HT-29 (cell line): ENCODE results near the gene RASGRP1. TPM values are rescaled to one million over a fixed set of nuclear protein-coding genes. Genes with fewer than 3 reads are reported as not detected.
A peak's percentile ranks its signal among the peaks of the same experiment; 100 is the strongest.

Experiments
- DNase-seq: peaks from one replicate; pipeline ENCODE4 v3.0.0-alpha.2; 2015; ENCODE audit warnings: low spot score
- total RNA-seq: library from RNA; depleted of rRNA; stranded (reverse); fragments of >200 nt; shearing (Covaris generic); gene quantifications from 2 replicates; pipeline ENCODE4 v1.2.3, GENCODE V29; 2014

Gene RASGRP1
- total RNA-seq, 1 experiment from 2014 or later, result 1.3 TPM

- no peak for DNase-seq
These were observed 28.4 kb downstream of the RASGRP1 start for GRCh38 chr15:38536201-38536676.

- no peak for DNase-seq
These were observed 29.0 kb downstream of the RASGRP1 start for GRCh38 chr15:38535491-38536200.

- no peak for DNase-seq
These were observed 29.9 kb downstream of the RASGRP1 start for GRCh38 chr15:38534691-38535090.

- DNase-seq, result no peak
These were observed 30.7 kb downstream of the RASGRP1 start for GRCh38 chr15:38533926-38534325.

GRCh38 chr15:38533416-38533915 lies 31.1 kb downstream of the RASGRP1 start:
- no peak for DNase-seq

- no peak for DNase-seq
These were observed 31.9 kb downstream of the RASGRP1 start for GRCh38 chr15:38532728-38533127.

- peak; percentile 28 for DNase-seq
These were observed 33.1 kb downstream of the RASGRP1 start for GRCh38 chr15:38531509-38531908.

GRCh38 chr15:38530113-38530512 lies 34.5 kb downstream of the RASGRP1 start:
- no peak for DNase-seq

- DNase-seq, result no peak
These were observed 36.3 kb downstream of the RASGRP1 start for GRCh38 chr15:38528294-38528693.

- no peak for DNase-seq
These were observed 38.5 kb downstream of the RASGRP1 start for GRCh38 chr15:38526158-38526557.

GRCh38 chr15:38525489-38525888 lies 39.1 kb downstream of the RASGRP1 start:
- no peak for DNase-seq

GRCh38 chr15:38524156-38524555 lies 40.5 kb downstream of the RASGRP1 start:
- DNase-seq, result no peak

- DNase-seq, result no peak
These were observed 41.7 kb downstream of the RASGRP1 start for GRCh38 chr15:38522922-38523321.

GRCh38 chr15:38521316-38521715 lies 43.3 kb downstream of the RASGRP1 start:
- DNase-seq, result no peak

GRCh38 chr15:38520035-38520434 lies 44.6 kb downstream of the RASGRP1 start:
- DNase-seq, result no peak

GRCh38 chr15:38518084-38518483 lies 46.5 kb downstream of the RASGRP1 start:
- no peak for DNase-seq

- DNase-seq, result no peak
These were observed 47.2 kb downstream of the RASGRP1 start for GRCh38 chr15:38517312-38517975.

- DNase-seq, result no peak
These were observed 48.0 kb downstream of the RASGRP1 start for GRCh38 chr15:38516626-38517025.

- DNase-seq, result no peak
These were observed 50.0 kb downstream of the RASGRP1 start for GRCh38 chr15:38514601-38515000.

- DNase-seq, result no peak
These were observed 51.7 kb downstream of the RASGRP1 start for GRCh38 chr15:38512901-38513300.

- DNase-seq, result no peak
These were observed 55.5 kb downstream of the RASGRP1 start for GRCh38 chr15:38509152-38509551.

- no peak for DNase-seq
These were observed 56.0 kb downstream of the RASGRP1 start for GRCh38 chr15:38508647-38509046.

- no peak for DNase-seq
These were observed 57.0 kb downstream of the RASGRP1 start for GRCh38 chr15:38507570-38507969.
